HCT116 (cell line): ENCODE data around the gene NBPF12.
"Not testable (repeated sequence)": the region's sequence is repeated elsewhere in the genome, so short reads cannot be mapped to it uniquely, and the experiment has no call there.

ENCODE experiments used
- EZH2phosphoT487 ChIP-seq: fragments of 200-600 bp; IDR thresholded peaks from 2 replicates; pipeline ENCODE4 v1.6.1; 2018; ENCODE audit warnings: antibody characterized with exemption, borderline replicate concordance
- JUND ChIP-seq: IDR thresholded peaks from 2 replicates; pipeline ENCODE4 v1.6.1; 2012
- MAX ChIP-seq: IDR thresholded peaks from 2 replicates; pipeline ENCODE4 v1.6.1; 2012
- POLR2AphosphoS5 ChIP-seq: IDR thresholded peaks from 2 replicates; pipeline ENCODE4 v1.6.1; 2011; ENCODE audit warnings: mild to moderate bottlenecking, low read depth, low read length, moderate library complexity
- ZFX ChIP-seq: fragments of 450-650 bp; IDR thresholded peaks from 2 replicates; pipeline ENCODE4 v1.6.1; 2017

GRCh38 chr1:147044511-147044910, 106.4 kb downstream of the NBPF12 start:
- TF ChIP-seq ZFX, MAX, POLR2AphosphoS5, EZH2phosphoT487, JUND: not testable (repeated sequence)
